Activated naive CD8-positive, alpha-beta T cell treated with anti-CD3 and anti-CD28 coated beads, Interleukin-2, amount 50 U/mL, for 16 hours (primary cell): ENCODE results near the gene CCDC184.
"Not testable (repeated sequence)": the region's sequence is repeated elsewhere in the genome, so short reads cannot be mapped to it uniquely, and the experiment has no call there.

Source experiments
- DNase-seq: peaks from one replicate; pipeline ENCODE4 v3.0.0-alpha.2; 2020; ENCODE audit warnings: low read depth, low spot score

The CCDC184 gene

DNA sequence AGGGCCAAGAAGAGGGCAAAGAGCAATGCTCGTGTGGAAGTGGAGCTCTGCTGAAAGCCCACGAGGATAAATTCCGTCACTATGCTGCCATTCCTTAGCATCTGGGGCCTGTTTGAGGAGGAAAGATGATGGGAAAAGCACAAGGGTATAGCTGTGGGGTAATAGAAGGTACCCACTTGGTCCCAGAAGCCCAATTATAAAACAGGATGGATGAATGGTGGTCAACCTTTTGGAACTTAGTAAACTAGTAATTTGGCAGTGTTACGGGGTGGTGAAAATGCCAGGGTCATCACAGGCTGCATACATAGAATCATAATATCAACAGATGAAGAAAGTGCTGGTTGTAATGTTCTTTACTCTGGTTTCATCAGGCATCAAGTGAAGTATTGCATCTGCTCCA lies 19.7 kb downstream of the CCDC184 start, which contains the start of gene OR10AD1:
TSS of gene OR10AD1 (minus strand) at position 101 of the 400 bp plus-strand sequence. CDS start at position 101, 0 bp downstream.
- DNase-seq = no peak

DNA sequence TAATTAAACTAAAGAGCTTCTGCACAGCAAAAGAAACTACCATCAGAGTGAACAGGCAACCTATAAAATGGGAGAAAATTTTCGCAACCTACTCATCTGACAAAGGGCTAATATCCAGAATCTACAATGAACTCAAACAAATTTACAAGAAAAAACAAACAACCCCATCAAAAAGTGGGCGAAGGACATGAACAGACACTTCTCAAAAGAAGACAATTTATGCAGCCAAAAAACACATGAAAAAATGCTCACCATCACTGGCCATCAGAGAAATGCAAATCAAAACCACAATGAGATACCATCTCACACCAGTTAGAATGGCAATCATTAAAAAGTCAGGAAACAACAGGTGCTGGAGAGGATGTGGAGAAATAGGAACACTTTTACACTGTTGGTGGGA lies 26.1 kb downstream of the CCDC184 start:
- DNase-seq = not testable (repeated sequence)

DNA sequence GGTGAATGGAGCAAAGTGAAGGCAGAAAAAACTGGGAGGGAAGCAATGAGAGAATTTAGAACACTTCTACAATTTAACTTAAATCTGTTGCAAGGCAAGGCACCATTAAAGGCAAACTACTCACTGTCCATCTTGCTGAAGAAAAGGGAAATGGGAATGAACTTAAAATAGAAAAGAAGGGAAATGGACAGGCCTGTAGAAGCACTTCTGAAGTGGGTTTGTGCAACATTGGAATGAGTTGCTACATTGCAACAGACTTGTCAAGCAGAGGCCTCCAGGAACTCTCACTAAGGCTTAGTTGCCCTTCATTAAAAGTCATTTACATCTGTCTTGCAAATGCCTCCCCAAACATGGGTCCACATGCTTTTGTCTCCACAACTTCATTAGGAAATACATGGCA lies 33.3 kb downstream of the CCDC184 start:
- DNase-seq = no peak

DNA sequence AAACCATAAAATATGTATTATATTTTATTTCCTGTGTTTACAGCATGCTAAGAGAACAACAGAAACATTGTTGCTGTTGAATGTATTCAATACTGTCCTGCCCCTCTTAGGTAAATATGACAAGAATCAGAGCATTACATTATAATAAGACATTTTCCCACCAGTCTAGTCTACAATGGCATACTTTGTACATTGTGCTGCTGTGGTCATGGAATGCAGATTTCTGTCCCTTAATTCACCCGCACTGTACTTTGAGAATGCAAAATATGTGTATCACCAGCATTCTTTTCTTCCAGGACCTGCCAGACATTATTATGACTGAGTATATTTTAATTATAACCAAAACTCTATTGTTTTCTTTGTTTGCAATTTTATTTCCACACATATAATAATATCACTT lies 36.2 kb downstream of the CCDC184 start:
- no peak for DNase-seq

DNA sequence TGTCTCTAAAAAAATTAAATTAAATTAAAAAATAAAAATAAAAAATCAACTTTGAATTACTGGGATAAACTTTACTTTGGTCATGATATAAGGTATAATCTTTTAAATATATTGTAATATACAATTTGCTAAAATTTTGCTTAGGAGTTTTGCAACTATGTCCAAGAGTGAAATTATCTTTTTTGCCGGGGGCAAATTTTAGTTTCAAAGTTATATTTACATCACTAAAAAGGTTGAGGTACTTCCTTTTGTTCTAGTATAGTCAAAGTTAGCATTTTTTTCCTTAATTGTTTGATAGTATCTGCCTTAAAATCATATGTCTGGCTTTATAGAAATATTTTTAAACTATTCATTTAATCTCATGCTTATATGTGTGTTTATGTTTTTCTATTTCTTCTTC lies 37.3 kb downstream of the CCDC184 start:
- DNase-seq = no peak

DNA sequence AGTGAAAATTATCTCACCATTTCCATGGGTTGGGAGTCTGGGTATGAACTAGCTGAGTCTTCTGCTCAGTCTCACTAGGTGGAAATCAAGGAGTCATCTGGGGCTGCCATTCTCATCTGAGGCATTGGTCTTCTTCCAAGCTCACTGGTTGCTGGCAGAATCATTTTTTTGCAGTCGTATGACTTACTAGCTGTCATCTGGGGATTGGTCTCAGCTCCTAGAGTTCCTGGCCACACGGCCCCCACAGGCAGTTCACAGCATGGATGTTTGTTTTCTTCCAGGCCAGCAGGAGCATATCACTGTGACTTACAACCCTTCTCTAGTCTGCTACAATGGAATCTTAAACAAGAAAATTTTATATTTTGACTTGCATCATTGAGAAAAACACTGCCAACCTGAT lies 38.2 kb downstream of the CCDC184 start:
- DNase-seq = no peak

DNA sequence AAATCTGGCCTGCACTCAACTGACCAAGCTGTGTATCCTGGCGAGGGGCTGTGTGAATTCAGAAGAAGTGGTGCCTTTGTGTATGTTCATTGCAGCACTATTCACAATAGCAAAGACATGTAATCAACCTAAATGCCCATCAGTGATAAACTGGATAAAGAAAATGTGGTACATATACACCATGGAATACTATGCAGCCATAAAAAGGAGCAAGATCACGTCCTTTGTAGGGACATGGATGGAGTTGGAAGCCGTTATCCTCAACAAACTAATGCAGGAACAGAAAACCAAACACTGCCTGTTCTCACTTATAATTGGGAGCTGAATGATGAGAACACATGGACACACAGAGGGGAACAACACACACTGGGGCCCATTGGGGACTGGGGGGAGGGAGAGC lies 41.1 kb downstream of the CCDC184 start:
- DNase-seq = not testable (repeated sequence)

DNA sequence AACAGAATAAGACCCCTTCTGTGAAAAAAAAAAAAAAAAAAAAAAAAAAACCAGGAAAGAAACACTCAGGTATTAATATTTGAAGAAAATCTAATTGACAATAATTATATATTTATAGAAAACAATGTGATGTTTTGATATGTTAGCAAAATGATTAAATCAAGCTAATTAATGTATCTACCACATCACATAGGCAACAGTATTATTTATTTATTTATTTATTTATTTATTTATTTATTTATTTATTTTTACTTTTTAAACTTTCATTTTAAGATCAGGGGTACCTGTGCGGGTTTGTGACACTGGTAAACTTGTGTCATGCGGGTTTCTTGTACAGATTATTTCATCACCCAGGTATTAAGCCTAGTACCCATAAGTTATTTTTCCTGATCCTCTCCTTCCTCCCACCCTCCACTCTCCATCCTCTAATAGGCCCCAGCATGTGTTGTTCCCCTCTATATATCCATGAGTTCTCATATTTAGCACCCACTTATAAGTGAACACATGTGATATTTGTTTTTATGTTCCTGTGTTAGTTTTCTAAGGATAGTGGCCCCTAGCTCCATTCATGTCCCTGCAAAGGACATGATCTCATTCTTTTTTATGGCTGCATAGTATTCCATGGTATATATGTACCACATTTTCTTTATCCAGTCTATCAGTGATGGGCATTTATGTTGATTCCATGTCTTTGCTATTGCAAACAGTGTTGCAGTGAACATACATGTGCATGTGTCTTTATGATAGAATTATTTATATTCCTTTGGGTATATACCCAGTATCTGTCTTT lies 47.9 kb downstream of the CCDC184 start:
- DNase-seq = not testable (repeated sequence)
